Fibroblast of skin of right quadriceps (primary cell): Measurements from ENCODE around the gene IQGAP3.
"Not testable (repeated sequence)": the region's sequence is repeated elsewhere in the genome, so short reads cannot be mapped to it uniquely, and the experiment has no call there.

Experiments used
- DNase-seq: peaks from one replicate; pipeline ENCODE4 v3.0.0-alpha.2; 2013

IQGAP3 gene, protein sequence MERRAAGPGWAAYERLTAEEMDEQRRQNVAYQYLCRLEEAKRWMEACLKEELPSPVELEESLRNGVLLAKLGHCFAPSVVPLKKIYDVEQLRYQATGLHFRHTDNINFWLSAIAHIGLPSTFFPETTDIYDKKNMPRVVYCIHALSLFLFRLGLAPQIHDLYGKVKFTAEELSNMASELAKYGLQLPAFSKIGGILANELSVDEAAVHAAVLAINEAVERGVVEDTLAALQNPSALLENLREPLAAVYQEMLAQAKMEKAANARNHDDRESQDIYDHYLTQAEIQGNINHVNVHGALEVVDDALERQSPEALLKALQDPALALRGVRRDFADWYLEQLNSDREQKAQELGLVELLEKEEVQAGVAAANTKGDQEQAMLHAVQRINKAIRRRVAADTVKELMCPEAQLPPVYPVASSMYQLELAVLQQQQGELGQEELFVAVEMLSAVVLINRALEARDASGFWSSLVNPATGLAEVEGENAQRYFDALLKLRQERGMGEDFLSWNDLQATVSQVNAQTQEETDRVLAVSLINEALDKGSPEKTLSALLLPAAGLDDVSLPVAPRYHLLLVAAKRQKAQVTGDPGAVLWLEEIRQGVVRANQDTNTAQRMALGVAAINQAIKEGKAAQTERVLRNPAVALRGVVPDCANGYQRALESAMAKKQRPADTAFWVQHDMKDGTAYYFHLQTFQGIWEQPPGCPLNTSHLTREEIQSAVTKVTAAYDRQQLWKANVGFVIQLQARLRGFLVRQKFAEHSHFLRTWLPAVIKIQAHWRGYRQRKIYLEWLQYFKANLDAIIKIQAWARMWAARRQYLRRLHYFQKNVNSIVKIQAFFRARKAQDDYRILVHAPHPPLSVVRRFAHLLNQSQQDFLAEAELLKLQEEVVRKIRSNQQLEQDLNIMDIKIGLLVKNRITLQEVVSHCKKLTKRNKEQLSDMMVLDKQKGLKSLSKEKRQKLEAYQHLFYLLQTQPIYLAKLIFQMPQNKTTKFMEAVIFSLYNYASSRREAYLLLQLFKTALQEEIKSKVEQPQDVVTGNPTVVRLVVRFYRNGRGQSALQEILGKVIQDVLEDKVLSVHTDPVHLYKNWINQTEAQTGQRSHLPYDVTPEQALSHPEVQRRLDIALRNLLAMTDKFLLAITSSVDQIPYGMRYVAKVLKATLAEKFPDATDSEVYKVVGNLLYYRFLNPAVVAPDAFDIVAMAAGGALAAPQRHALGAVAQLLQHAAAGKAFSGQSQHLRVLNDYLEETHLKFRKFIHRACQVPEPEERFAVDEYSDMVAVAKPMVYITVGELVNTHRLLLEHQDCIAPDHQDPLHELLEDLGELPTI (N-terminal part only)

DNA sequence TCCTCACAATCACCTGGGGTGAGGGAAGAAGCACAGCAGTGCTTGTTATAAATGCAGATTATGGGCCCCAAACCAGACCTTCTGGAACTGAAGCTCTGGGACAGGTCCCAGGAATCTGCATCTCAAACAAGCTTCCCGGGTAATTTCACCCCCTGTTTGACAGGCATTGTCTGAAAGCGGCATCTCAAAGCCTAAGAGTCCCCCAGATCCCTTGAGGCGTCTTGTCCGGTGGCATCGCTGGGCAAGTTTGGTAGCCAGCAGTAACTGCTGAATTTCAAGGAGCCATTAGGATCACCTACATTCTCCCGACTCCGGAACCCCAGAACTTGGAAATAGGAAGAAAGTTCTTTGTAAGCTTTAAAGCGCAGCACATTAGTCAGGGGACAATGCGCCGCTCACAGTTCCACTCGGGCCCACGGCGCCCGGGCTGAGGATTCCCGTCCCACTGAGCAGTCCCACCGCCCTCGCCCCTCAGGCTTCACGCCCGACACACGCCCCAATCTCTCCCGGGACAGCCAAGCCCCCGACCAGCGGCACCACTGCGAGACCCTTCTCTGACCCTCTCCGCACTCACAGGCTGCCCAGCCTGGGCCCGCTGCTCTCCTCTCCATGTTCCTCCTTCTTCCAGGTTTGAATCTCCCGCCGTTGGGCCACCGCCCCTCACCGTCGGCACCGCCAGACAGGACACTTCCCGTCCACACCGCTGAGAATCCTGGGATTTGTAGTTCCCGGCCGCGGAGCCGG is at the start of gene IQGAP3:
Gene IQGAP3 (minus strand): TSS at position 647 of the 744 bp plus-strand sequence. CDS start 36 bp downstream, at position 611.
- DNase-seq: peak; percentile 80

DNA sequence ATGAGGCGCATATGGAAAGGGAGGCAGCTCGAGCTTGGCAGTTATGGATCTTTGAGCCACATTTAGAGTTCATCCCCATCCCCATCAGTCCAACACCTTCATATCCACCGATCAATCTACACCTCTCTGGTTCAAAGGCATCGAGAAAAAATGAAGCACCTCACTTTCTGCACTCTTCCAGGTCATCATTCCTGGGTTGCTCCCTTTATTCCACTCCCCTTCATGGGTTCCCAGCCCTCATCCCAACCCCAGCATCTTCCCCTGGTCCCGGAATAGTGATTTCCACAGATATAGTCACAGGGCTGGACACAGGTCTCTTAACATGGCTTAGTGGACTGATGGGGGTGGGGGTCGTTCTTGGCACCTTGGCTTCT is 47.2 kb upstream of the IQGAP3 start:
- DNase-seq: no peak

DNA sequence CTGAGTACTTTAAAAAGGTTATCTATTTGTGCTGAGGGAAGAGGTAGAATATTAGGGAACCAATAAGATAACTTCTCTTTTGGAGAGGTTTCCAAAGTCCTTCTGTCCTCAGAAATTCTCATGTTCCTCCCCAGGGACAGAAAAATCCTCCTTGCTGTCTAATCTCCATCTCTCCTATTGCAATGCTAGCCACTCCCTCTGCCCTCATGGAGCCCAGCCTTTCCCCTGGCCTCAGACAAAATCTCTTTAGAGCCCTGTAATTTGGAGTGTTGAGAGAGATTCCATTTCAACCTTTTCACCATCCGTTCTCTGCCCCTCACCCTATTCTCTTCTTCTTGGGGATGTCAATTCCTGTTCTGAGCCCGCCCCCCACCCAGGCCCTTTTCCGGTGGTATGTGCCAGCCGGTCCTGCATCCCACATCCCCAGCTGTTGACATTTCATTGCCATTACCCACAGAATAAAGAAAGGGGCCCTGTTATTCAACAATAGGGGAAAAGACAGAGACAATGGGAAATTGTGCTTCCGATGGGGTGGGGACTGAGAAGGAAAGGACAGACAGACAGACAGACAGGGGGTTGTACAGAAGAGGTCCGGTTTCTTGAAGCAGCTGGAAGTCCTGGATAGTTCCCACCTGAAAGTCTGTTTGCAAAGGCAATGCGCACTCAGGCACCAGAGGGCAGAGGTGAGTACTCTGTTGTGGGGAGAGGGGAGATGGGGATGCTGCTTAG is 46.7 kb upstream of the IQGAP3 start, which contains the start of gene HAPLN2:
Gene HAPLN2 (plus strand): TSS at position 563 of the 729 bp plus-strand sequence. CDS start 4,076 bp downstream, outside the sequence.
- DNase-seq: no peak

DNA sequence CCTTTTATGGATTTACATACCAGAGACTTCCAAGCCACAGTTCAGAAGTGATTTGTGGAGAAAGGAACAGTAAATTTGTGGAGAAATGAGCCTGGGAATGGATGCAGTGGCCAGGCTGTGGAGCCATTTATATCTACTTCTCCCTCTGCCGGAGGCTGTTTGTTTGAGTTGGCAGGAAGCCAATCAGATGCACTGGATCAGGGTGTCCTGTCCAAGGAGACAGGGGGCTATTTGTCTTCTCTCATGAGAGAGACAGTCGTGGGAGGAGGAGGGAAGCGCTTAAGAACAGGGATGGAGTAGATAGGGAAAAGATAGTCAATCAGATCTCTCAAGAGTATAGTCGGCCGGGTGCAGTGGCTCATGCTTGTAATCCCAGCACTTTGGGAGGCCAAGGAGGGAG is 44.1 kb upstream of the IQGAP3 start:
- DNase-seq: peak; percentile 56

DNA sequence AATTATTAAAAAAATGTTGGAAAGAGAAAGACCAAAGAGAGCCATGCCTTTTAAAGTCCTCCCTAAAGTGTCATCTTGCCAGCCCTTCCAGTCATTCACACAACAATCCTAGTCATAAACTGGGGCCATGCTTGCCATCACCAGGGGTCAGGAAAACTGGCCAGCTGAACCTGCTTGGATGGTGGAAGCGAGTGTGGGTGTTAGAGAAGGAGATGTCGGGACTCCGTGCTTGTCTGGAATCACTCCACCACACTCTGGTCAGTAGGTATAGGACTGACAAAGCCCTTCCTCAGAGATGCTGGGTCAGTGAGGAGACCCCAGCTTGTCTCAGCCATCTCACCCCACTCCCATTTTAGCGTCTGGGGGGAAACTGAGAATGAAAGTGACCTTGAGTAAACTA is 43.6 kb upstream of the IQGAP3 start:
- no peak for DNase-seq

DNA sequence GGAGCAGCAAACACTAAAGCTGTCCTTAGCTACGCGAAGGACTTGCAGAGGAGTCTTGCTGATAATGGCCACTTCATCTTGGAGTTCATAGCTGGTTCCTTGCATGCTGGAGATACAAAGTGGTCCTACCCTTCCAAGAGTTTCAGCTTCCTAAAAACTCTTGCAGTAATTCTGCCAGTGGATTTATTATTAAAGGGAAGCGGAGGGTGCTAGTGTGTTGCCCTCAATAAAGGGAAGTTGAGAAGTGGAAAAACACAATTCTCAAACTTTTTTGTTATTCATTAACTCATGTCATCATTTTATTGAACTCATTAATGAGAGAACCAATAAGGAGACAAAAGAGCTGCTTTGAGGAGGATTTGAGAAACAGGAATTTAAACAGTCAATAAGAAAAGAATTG is 40.3 kb upstream of the IQGAP3 start:
- DNase-seq: no peak

DNA sequence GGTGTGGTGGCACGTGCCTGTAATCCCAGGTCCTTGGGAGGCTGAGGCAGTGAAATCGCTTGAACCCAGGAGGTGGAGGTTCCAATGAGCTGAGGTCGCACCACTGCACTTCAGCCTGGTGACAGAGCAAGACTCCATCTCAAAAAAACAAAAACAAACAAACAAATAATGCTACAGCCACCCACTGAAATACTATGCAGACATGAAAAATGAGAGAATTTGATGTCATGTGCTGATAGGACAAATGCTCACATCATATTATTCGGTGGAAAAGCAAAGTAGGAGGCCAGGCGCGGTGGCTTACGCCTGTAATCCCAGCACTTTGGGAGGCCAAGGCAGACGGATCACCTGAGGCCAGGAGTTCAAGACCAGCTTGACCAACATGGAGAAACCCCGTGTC is 37.7 kb upstream of the IQGAP3 start:
- DNase-seq: not testable (repeated sequence)

DNA sequence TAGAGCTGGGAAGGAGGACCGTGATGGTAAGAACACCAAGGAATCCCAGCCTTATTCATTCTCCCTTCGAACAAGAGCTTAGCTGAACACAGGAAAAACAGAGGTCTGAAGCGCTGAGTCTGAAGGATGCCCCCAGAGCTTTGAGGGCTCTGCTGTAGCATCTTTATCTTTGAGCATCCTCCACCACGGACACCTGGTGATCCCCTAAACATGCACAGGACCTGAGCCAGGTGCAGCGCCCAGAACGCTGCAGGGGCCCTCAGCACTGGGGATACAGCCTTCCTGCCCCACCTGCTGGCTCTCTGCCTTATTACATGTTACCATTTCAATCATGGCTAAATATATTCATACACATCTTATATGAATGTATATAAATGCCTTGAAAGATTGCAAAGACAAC is 36.6 kb upstream of the IQGAP3 start:
- no peak for DNase-seq

DNA sequence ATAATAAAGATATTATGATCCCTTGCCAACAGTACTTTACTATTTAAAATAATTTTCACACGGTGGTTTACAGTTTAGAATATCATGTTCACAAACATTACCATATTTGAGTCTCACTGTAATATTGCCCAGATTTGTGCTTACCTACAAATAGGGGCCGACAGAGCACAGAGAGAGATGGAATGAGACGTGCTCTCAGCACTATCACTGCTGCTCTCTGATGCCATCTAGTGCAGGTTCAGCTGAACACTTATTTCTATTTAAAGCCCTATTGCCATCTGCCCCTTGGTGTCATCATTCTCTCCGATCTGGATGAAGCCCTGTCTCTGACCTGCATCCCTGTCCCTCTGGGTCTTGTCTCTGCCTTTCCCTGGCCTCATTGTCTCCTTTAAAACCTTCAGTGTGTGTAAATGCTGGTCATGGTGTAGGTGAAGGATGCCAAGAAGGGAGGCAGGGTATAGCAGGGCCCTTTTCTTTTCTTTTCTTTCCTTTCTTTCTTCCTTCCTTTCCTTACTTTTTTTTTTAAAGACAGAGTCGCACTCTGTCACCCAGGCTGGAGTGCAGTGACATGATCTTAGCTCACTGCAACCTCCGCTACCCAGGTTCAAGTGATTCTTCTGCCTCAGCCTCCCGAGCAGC is 35.8 kb upstream of the IQGAP3 start:
- DNase-seq: peak; percentile 64

DNA sequence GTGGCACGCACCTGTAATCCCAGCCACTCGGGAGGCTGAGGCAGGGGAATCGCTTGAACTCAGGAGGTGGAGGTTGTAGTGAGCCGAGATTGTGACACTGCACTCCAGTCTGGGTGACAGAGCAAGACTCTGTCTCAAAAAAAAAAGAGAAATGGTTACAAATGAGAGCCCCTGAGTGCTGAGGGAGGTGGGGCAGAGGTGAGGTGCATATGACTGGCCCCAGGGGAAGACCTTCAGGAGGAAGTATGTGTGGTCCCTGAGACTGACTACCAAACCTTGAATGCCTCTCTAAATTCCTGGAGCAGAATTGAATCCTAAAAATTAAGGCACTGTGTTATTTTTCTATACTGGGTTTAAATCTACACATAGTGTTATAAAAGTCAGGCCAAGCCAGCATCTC is 35.0 kb upstream of the IQGAP3 start:
- DNase-seq: not testable (repeated sequence)

DNA sequence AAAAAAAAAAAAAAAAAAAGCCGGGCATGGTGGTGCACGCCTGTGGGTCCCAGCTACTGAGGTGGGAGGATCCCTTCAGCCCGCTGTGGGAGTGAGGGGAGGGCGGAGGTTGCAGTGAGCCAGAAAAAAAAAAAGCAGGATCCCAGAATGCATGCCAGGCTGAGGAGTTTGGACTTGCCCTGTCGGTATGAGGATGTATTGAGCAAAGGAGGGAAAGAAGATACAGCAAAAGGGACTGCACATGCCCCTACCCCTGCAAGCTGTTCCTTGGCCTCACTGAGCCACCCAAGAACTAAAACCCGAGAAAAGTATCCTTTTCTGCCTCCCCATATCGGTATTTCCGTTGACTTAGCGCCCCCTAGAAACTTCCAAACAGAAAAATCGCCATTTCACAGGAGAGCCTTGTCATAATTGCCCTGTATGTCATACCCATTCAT is 30.2 kb upstream of the IQGAP3 start:
- no peak for DNase-seq

DNA sequence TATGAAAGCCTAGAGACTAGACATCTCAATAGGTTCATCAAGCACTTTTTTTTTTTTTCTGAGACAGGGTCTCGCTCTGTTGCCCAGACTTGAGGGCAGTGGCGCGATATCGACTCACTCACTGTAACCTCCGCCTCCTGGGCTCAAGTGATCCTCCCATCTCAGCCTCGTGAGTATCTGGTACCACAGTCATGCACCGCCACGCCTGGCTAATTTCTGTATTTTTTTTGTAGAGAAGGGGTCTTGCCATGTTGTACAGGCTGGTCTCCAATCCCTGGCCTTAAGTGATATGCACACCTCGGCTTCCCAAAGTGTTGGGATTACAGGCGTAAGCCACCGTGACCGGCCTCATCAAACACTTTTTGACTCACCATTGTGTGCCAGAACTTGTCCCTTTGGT is 29.5 kb upstream of the IQGAP3 start:
- DNase-seq: no peak

DNA sequence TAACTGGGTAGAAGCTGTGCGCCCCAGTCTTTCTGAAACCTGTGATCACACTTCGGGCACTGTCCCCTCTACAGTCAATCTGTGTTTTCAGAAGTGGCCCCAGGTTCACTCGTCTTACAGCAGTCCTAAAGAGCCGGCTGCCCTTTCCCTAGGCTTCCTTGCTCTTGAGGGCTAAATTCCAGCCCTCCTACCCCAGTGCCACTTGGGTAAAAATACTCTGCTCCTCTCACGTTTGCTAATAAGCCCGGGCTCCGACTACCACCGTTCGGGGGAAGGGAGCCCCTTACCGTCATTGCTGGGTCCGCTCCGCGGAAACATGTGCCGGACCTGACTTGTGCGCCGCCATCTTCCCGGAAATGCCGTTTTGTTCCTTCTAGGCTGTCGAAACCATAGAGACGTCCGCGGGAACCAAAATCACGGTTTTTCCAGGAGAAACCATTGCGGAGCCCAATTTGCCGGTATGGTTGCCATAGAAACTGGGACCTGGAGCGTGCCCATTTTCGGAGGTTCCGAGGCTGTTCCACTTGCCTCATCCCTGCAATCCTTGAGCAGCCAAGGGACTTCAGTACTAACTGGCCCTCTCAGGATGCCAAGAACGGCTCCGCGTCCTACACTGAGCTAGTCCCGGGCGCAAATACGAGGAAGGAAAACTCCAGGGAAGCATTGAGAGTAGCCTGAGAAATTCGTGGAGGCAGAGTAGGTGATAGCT is 28.9 kb upstream of the IQGAP3 start, which contains the start of gene GPATCH4:
Gene GPATCH4 (minus strand): TSS at position 358 of the 709 bp plus-strand sequence.
- peak; percentile 92 for DNase-seq

DNA sequence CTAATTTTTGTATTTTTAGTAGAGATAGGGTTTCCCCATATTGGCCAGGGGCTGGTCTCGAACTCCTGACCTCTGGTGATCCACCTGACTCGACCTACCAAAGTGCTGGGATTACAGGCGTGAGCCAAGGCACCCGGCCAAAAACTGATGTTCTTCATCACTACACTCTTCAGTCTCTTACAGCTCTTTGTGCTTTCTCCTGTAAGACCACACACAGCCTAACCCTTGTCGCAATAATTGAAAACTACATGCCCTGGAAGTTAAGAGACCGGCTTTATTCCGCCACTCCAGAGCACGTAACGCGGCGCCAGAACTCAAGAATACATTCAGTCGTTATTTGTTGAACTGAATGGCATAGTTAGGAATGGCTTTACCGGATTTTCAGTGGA is 28.4 kb upstream of the IQGAP3 start:
- no peak for DNase-seq

DNA sequence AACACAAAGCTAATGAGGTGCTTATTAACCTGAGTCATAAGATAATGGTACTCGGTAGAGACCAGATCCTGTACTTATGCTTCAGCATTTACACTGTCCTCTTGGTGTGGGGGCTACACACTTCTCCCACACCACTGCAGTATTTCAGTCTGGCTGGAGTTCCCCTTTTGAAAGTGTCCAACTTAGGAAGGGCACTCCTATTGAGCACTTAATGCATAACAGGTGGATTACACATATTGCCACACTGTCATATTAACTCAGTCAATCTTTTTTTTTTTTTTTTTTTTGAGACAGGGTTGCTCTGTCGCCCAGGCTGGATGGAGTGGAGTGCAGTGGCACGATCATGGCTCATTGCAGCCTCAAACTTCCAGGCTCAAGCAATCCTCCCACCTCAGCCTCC is 27.4 kb upstream of the IQGAP3 start:
- DNase-seq: no peak

DNA sequence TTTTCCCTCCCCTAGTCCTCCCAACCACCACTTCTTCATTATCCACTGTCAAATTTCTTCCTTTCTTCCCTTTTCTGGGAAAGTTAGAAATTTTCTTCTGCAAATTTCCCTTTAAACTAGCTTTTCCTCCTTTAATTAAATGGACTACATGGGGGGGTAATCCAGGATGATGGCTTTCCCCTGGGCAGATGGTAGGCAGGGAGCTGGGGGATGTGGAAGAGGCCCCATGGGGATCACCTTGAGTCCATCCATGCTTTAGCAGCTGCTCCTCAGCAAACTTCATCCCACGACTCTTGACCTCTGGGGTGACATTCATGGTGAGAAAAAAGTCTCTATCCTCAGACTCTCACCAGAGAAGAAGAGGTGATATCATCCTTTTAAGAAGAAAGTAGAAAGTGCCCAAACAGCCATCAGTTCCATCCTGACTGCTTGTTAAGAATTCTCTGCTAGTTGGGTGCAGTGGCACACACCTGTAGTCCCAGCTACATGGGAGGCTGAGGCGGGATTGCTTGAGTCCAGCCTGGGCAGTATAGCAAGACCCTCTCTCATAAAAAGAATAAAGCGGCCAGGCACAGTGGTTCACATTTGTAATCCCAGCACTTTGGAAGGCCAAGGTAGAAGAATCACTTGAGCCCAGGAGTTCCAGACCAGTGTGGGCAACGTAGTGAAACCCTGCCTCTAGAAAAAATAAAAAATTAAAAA is 26.5 kb upstream of the IQGAP3 start:
- DNase-seq: no peak

DNA sequence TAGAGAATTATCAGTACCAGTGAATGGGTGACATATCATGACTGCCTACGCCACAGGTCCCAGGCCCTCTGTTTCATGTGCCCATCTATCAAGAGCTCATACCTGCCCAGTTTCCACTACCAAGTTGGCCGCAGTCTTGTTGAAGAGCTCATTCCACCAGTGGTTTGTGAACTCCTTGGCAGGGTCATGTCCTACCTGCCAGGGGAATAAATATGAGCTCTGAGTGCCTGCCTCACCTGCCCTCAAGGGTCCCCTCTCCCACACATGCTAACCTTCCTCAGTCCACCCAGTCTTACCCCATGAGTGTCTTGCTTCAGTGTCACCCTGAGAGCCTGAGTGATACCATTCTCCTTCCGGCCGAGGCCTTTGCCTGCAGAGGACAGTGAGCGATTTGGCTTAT is 25.8 kb upstream of the IQGAP3 start:
- DNase-seq: no peak

DNA sequence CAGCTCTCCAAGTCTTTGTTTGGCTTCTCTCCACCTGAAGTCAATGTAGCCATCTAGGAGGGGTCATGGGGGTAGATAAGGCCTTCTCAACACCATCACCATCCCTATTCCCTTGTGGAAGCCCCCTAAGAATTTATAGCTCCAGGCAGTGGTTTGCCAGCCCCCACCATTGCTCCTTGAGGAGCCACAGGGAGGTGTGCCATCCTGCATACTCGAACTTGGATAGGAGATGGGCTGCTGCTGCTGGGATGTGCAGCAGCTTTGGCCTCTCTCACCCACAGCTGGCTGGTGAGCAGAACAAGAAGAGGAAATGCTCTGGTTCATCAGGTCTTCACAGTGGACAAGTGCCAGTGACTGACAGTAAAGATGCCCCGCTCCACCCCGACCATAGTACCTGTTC is 24.1 kb upstream of the IQGAP3 start:
- DNase-seq: no peak

DNA sequence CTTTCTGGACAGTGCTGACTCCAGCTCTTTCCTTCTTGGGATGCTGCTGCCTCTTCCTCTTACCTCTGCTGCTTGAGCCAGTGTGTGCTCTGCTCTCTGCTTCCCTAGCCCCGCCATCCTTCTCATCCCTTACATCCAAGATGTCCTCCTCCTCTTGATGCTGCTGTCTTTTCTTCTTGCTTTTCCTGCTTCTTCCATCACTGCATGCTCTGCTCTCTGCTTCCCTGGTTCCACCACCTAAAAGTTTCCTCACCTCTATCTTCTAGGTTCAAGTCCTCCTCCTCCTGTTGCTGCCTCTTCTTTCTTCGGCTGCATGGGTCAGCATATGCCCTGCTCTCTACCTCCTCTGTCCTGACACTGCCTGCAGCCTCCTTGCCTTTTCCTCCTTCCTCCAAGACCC is 22.7 kb upstream of the IQGAP3 start:
- DNase-seq: no peak

DNA sequence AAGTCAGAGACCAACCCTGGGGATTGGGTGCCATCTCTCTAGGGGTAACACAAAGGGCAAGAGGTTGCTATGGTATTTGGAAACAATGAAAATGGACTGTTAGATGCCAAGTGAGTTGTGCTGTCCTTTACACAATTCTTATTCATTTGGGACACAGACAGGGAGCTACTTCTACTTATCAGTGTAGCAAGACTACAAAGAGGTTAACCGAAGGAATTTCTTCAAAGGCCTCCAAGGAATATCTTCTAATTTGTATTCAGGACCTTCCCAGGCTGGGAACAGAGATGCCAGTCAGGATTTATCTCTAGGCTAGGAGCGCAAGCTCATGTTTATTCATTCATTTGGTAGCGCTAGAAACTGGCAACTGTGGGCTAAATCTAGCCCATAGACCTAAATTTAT is 21.8 kb upstream of the IQGAP3 start:
- no peak for DNase-seq
